AG08396 (cell line): ENCODE data around the gene WDR43.
"Not testable (repeated sequence)": the region's sequence is repeated elsewhere in the genome, so short reads cannot be mapped to it uniquely, and the experiment has no call there.

Experiments
- DNase-seq: peaks from one replicate; pipeline ENCODE4 v3.0.0; 2012; ENCODE audit warnings: low spot score, mixed read lengths

Gene WDR43

DNA sequence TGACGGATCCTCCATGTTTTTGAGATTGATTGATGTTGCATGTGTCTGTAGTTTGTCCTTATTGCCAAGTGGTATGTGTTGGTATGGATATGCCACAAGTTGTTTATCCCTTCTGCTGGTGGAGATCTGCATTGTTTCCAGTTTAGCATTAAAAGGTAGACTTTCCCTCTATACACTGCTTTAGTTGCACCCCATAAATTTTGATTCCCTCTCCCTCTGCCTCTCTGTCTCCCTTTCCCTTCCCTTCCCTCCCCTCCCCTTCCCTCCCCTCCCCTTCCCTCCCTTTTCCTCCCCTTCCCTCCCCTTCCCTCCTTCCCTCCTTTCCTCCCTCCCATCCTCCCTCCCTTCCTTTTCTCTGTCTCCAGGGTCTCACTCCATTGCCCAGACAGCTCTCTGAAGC, 68.0 kb downstream of the WDR43 start:
- no peak for DNase-seq

DNA sequence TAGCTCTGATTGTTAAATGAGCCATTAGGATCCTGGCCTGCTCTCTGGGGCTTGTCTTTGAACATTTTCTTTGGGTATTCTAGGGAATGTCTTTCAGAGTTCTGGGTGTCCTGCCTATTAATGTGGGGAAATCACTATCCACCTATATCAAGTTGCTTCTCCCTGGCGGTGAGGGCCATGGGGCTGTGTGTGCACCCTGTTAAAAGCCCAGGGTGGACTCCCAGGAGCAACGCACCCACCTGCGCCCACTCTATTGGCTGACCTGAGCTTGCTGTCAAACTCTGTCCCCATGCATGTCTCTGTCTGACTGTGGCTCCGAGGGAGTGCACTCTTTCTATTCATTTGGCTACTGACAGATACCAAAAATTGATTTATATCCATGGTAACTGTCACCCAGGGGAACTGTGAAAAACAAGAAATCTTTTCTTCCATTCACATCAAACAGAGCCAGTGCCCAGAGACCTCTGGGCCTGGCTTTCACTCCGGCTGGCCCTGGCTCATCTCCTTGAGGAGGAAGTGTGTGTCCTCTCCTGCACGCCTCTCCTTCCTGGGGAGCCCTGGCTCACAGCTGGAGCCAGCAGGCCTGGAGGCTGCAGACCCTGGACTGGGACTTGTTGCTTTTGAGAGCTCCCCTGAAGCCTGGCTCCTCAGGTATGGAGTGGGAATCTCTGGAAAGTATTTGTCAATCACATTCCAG, 76.1 kb downstream of the WDR43 start:
- DNase-seq, result no peak

DNA sequence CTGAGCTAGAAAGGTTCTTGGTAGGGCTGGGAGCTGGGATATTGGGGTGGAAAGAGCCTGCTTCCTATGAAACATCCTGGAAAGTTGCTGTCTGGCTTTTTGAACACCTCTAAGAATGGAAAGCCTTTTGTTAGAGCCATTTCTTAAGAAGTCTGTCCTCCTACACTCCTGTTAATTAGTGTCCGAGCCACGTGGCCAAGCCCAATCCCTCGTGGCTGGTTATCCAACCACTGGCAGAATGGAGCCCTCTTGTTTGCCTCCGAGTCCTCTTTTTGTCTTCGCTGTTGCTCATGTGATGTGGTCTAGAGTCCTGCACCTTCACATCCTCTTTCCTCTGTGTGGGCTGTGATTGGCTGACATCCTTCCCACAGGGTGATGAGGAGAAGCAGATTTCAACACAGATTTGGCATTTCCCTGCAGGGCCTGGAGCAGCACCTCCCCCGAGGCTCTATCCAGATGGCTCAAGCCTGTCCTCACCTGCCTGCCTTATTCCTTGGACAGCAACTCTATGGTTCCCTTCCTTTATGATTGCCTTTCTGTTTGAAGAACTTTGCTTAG, 78.4 kb downstream of the WDR43 start:
- DNase-seq, result no peak

DNA sequence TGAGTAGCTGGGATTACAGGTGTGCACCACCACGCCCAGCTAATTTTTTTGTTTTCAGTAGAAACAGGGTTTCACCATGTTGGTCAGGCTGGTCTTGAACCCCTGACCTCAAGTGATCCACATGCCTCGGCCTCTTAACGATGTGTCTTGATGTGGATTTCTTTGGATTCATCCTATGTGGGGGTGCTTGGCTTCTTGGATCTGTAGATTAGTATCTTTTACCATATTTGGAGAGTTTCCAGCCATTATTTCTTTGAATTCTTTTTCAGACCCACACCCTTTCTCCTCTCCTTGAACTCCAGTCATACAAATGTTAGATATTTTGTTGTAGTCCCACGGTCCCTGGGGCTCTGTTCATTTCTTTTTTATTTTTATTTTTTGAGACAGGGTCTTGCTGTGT, 79.8 kb downstream of the WDR43 start:
- no peak for DNase-seq

DNA sequence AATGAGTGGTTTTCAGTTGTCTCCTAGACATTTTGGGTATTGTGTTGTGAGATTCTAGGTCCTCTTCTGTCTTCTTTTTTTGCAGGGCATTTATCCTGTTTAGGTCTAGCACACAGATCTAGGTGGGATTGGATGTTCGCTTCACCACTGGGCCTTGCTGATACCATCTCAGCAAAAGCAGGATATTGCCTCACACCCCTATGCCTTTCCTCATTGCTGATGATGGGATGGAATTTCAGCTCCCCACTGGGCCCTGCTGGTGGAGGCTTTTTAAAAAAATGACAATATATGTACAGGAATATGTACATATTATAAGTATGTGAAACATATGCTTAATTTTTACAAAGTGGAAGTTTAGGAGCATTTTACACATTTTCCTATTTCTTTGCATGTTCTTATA, 81.2 kb downstream of the WDR43 start:
- DNase-seq, result no peak

DNA sequence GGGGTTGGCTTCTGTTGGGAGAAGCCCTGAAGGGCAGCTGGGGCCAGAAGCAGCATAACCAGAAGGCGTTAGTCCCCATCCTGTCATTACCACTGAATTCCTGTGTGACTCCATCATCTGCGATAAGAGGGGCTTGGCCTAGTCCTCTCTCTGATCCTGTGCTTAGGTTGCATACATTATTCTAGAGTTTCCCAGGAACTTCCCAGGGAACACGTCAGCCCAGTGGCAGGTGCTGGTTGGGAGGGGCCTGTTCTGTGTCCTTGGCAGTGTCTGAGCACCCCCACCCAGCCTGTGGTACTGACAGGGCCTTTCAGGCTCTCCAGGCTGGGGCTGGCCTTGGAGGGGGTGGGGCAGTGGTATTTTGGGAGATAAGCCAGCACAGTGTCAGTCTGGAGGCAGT, 82.1 kb downstream of the WDR43 start:
- DNase-seq, result peak; percentile 47

DNA sequence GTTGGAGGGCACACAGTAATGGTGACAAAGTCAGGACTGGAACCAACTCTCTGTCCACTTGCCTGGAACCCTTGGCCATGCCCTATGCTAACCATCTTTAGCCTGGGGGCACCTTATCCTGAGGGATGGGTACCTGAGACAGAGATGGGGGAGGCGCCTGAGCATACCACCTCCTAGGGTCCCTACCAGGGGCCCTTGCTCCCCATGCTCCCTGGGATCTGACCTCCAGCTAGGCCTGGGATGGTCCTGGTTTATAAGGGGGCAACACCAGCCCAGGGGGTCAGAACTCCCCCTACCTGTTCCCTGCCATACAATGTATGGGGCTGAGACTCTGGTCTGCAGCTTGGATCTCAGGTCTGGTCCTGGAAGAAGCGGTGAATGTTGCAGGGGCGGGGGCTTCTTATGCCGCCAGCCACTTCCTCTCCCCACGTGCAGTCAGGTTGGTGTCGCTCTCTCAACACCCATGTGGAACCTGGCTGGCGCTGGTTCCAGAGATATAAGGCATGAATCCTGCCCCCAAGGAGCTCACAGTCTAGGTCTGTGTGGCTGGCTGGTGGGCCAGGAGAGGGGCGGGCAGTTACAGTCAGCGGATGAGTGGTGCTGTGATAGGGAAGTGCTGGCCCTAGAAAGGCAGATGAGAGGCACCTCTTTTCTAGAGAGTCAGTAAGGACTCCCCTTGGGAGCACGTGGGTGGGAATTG, 82.9 kb downstream of the WDR43 start:
- DNase-seq, result no peak

DNA sequence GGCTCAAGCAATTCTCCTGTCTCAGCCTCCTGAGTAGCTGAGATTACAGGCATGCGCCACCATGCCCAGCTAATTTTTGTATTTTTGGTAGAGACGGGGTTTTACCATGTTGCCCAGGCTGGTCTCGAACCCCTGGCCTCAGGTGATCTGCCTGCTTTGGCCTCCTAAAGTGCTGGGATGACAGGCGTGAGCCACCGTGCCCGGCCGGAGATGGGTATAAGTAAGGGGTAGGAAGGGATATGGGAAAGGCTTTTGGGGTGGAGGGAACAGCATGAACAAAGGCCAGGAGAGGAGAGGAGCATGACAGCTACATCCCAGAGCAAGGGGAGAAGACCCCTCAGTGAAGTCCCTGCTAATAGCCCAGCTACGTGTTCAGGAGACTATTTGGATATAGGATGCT, 83.5 kb downstream of the WDR43 start:
- not testable (repeated sequence) for DNase-seq

DNA sequence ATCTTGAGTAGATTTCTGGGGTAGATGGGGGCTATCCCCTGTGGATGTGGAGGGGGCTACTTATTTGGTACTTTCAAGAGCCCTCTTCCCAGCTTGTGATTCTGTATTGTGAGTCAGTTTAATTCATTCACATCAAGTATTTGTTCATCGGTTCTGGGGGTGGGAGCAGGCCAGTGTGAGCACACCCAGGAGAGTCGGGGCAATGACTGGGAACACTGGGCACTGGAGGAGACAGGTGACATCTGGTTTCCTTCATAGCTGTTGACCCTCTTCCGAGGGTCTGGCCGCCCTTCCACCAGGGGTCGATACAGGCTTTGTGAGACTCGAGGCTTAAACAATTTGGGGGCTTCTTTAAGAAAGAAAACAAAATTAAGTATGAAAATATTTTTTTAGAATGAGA, 84.1 kb downstream of the WDR43 start:
- DNase-seq, result no peak

DNA sequence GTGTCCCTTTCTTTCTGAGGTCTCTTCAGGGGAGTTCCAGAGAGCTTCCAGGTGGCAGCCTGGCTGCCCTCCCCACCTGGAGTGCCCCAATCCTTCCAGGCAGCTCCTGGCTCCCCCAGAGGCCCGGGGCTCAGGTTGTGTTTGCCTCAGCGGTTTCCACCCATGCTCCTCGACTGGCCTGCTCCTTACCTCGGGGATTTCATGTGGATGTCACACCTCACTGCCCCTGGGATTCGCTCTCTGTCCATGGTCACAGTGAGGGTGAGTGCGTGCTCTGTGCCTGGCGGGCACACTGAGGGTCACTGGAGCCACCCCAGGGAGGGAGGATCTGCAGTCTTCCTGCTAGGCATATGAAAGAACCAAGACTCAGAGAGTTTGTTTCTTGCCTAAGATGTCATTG, 84.6 kb downstream of the WDR43 start:
- DNase-seq, result no peak

DNA sequence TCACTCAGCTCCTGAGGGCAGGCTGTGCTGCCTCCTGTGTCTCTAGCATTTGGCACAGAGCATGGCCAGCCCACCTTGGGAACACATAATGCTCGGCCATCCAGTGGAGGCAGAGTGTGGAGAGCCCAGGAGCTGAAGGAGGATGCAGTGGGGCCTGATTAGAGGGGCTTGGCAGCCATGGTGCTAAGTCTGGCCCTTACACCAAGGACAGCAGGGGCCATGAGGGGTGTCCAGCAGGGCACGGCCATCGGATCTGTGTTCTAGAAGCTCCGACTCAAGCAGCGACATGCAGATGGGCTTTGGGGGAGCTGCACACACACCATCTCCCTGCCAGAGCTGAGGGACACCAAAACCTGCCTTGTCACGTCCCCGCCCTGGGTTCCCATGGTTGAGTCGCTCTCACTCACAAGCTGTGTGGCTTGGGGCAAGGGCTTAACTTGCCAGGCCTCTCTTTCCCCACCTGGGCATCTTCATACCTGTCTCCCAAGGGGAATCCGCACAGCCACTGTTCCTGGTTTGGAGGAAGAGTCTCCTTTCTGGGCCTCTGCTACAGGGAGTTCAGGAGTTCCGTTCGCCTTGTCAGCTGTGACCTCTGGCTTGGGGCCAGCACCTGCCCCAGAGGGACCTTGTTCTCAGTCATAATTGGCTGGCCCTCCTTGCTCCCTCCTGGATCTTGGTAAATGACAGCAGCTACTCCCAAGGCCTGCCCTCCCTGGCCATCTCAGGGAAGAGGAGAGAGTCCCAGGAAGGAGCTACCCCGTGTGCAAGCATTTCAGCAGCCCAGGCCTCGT, 85.3 kb downstream of the WDR43 start:
- no peak for DNase-seq

DNA sequence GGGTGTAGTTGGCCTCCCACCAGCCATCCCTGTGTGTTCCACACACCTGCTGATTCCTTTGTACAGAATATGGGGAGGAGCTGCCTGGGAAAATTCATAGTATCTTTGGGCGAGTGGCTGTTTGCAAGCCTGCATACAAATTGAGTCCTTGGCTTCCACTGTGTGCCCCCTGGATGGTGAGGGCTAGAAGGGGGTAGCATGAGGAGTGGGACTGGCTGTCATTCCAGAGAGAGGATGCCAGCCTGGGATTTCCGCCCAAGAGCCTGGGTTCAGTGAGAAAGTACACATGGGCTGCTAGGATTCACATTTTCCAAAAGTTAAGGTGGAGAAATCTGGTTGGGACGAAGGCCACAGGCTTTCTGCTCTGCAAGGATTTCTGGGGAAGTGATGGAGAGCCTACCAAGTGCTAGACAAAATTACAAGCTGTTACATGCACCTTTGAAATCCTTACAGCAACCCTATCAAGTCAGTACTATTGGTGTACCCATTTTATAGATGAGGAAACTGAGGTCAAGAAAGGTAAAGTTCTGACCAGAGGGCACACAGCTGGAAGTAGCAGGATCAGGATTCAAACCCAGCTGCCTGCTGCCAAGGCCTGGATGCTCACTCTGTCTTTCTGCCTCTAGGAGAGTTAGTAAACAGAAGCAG, 86.0 kb downstream of the WDR43 start:
- DNase-seq, result no peak

DNA sequence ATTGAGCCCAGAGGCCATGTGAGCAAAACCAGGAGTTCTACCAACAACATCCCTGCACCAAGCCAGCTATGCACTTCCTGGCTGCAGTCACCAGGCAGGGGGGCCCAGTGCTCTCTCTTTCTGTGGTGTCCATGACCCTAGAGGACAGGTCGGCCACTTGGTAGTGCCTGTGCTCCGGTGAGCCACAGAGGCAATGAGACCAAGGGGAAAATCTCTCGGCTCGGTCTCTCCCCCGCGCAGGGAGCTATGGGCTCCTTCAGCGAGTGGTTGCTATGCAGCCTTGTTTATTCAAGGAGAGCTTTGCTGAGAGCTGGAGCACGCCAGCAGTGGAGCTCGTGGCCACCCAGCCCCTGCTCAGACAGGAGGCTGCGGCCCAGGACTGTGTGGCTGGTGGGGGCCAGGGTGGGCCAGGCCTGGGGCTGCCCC, 86.6 kb downstream of the WDR43 start, which contains the start of gene TOGARAM2:
Gene TOGARAM2, plus strand, starts transcription at position 283 of the 426 bp plus-strand sequence. CDS start 13,537 bp downstream, outside the sequence.
- DNase-seq, result peak; percentile 70

DNA sequence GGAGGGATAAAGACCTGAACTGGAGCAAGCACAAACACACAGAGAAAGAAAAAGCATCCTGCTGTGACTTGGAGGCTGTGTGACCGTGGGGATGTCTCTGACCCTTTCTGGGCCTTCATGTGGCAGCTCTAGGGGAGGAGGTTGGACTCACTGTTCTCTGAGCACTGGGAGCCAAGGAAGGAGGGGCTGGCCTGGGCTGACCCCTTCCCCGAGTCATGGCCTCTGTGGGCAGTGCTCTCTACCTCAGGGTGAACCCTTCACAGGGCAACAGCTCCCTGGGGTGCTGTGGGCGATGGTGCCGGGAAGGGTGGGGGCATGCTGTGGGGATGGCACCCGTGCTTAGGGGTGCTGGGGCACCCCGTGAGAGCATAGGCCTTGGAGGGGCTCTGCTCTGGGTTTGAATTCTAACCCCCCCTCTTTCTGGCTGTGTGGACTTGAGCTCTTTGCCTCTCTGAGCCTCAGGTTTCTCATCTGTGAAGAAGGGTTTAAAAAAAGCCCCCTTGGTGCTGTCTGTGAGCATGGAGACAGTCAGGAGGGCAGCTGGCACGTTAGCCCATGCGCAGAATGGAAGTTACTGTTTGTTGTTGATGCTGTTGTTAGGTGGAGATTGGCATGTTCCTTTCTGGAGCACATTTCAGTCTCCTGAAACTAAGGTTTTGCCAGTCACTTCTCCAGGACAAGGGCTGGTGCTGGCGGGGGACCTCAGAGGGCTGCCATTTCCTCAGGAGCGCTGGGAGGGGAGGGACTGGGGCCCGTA, 87.3 kb downstream of the WDR43 start:
- no peak for DNase-seq

DNA sequence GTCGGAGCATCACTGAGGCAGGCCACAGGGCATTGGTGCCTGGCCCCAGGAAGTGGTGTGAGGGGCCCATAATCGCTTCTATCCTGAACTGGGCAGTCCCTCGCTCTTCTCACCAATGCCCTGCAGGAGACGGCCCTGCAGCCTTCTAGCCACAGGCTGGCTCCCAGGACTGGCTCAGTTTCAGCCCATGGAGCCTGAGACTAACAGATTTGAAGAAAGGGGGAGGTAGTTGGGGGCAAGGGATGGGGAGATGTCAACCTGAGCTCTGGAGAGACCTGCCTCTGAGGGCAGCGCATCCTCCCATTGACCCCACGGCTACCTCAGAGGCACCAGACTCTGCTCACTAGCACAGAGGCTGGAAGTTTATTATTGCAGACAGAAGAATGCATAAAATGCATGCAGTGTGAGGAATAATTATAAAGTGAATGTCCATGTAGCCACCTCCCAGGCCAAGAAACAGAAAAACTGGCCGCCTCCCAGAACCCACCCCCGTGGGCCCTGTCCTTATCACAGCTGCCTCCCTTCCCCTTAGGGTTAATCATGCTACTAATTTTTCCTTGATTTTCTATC, 88.0 kb downstream of the WDR43 start:
- DNase-seq, result no peak

DNA sequence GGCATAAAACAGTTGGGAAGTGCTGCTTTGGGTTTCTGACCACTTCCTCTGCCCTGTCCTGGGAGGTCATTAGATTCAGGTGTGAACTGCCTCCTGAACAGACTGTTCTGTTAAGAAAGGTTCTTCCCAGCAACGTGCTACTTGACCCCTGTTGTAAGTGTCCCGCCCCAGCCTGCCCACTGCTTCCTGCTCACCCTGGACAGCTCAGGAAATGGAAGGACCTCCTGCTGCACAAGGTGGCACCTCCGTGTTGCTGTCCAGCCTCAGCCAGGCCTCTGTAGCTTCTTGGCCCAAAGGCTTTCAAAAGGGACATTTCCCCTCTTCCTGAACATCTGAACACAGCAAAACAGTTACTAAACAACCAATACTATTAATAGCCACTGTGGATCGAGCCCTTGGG, 92.0 kb downstream of the WDR43 start:
- DNase-seq, result no peak

DNA sequence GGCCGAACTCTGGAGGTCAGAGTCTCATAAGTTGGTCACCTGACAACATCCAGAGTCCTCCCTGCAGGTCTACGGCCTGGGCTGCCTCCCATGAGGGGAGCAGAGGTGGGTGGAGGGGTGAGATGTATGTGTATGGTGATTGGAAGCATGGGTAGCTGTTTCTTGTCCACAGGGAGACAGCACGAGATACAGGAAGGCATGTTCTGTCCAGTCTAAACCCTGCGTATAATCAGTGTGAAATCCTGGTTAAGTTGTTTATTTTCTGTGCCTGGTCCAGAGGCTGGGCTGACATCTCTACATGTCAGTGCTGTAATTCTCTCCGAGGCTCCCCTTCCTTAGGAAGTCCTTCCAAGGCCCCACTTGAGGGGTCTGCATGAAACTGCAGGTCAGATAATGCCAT, 95.5 kb downstream of the WDR43 start:
- DNase-seq, result no peak

DNA sequence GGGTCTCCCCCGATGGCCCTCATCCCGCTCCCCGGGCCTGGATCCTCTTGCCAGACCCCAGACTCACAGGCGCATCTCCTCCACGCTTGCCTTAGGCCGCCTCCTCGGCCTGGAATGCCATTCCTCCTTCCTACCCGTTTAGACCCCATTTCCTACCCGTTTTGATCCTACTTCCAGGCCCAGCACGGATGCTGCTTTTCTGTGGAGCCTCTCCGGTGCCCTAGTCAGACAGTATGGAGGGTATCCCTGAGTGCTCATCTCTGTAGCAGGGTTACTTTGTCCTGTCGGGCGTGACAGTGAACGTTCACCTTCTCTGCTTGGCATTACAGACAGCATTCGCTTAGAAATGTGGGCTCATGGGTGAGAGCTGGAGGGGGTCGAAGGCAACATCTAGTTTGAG, 96.0 kb downstream of the WDR43 start:
- DNase-seq, result no peak

DNA sequence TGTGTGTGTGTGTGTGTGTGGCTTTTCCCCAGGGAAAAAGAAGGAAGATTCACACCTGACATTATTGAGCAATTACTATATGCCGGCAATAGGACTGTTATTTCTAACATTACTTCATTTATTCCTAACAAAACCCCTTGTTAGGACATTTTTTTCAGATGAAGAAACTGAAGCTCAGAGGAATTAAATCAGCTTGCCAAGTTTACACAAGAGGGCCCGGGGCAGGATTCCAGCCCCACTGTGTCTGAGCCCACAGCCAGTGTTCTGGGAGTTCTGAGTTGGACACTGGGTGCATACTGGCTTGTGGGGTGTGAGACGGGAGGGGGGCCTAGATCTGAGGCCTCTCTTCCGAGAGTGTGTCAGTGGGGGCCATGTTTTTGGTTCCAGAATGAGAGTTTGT, 96.6 kb downstream of the WDR43 start:
- peak; percentile 68 for DNase-seq

DNA sequence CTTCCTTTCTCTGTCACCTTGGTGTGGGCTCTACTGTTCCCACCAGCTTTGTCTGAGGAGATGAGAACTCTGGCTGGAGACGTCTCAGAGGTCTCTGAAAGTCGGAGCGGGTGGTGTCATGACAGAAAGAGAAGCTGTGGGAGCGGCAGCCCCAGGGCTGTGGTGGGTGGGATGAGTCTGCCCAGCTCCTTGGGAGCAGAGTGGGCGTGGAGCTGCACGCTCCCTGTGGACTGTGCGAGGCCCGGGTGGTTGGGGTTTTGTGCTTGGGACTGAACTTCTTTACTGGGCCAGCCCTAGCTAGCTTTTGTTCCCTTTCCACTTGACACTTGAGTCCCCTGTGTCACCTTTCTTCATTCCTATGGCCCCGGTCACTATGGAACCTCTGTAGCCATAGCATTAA, 97.0 kb downstream of the WDR43 start:
- DNase-seq, result no peak
